ENCODE measurements around the gene TMEM198. TPM values are rescaled to one million over a fixed set of nuclear protein-coding genes. Genes with fewer than 3 reads are reported as not detected.

TMEM198 gene
- polyA plus RNA-seq, 1 donor from 2014 or later, result 44.0 TPM

GRCh38 chr2:219556413-219556812 lies 12.6 kb downstream of the TMEM198 start:
- Histone ChIP-seq H3K27me3 (ENCODE audit: insufficient read depth, low read depth, low read length) (peaks cover 3% of the 10 kb centered on the region), H3K9me3 (ENCODE audit: low read length) (no peaks in the 10 kb centered on the region), H4K20me1 (ENCODE audit: insufficient read depth) (no peaks in the 10 kb centered on the region), H3K27ac (ENCODE audit: low read length) (no peak overlapping the region), H3F3A (ENCODE audit: insufficient read depth, low read length, poor library complexity, severe bottlenecking) (no peaks in the 10 kb centered on the region), H3K36me3 (ENCODE audit: insufficient read depth, low read length) (no peaks in the 10 kb centered on the region), H3K4me3 (ENCODE audit: low read length) (no peak overlapping the region), H3K9me2 (ENCODE audit: insufficient read depth, low read length) (no peaks in the 10 kb centered on the region), H3K4me2 (ENCODE audit: low read length) (no peak overlapping the region), H3K9ac (ENCODE audit: low read length) (no peak overlapping the region), H2AFZ (ENCODE audit: low read depth, low read length) (no peak overlapping the region), H3K79me2 (replicated peaks; ENCODE audit: insufficient read depth, low read length) (no peaks in the 10 kb centered on the region)
- TF ChIP-seq SMC3 (conservative IDR thresholded peaks at IDR 0.05; ENCODE audit: poor library complexity) (no peak), POLR2AphosphoS5 (IDR thresholded peaks at IDR 0.05) (no peak), RAD21 (conservative IDR thresholded peaks at IDR 0.05) (no peak), MXI1 (conservative IDR thresholded peaks at IDR 0.05; ENCODE audit: poor library complexity, severe bottlenecking) (no peak), REST (IDR thresholded peaks at IDR 0.05; ENCODE audit: borderline replicate concordance) (no peak), EZH2 (IDR thresholded peaks at IDR 0.05; ENCODE audit: borderline replicate concordance, insufficient read depth, low read length, poor library complexity, severe bottlenecking) (no peak), EP300 (conservative IDR thresholded peaks at IDR 0.05; ENCODE audit: poor library complexity, severe bottlenecking) (no peak), TAF1 (IDR thresholded peaks at IDR 0.05; ENCODE audit: low read depth) (no peak)
- TF ChIP-seq, protein P1, sequence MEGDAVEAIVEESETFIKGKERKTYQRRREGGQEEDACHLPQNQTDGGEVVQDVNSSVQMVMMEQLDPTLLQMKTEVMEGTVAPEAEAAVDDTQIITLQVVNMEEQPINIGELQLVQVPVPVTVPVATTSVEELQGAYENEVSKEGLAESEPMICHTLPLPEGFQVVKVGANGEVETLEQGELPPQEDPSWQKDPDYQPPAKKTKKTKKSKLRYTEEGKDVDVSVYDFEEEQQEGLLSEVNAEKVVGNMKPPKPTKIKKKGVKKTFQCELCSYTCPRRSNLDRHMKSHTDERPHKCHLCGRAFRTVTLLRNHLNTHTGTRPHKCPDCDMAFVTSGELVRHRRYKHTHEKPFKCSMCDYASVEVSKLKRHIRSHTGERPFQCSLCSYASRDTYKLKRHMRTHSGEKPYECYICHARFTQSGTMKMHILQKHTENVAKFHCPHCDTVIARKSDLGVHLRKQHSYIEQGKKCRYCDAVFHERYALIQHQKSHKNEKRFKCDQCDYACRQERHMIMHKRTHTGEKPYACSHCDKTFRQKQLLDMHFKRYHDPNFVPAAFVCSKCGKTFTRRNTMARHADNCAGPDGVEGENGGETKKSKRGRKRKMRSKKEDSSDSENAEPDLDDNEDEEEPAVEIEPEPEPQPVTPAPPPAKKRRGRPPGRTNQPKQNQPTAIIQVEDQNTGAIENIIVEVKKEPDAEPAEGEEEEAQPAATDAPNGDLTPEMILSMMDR (IDR thresholded peaks at IDR 0.05; ENCODE audit: poor library complexity, severe bottlenecking), result no peak

GRCh38 chr2:219557320-219557719 lies 13.5 kb downstream of the TMEM198 start:
- TF ChIP-seq REST (IDR thresholded peaks at IDR 0.05; ENCODE audit: borderline replicate concordance) (no peak), SMC3 (conservative IDR thresholded peaks at IDR 0.05; ENCODE audit: poor library complexity) (no peak), RAD21 (conservative IDR thresholded peaks at IDR 0.05) (no peak), MXI1 (conservative IDR thresholded peaks at IDR 0.05; ENCODE audit: poor library complexity, severe bottlenecking) (no peak), EZH2 (IDR thresholded peaks at IDR 0.05; ENCODE audit: borderline replicate concordance, insufficient read depth, low read length, poor library complexity, severe bottlenecking) (no peak), TAF1 (IDR thresholded peaks at IDR 0.05; ENCODE audit: low read depth) (no peak), POLR2AphosphoS5 (IDR thresholded peaks at IDR 0.05) (no peak), EP300 (conservative IDR thresholded peaks at IDR 0.05; ENCODE audit: poor library complexity, severe bottlenecking) (no peak)
- TF ChIP-seq, protein P1 (IDR thresholded peaks at IDR 0.05; ENCODE audit: poor library complexity, severe bottlenecking), result no peak
- Histone ChIP-seq H3K79me2 (replicated peaks; ENCODE audit: insufficient read depth, low read length) (no peaks in the 10 kb centered on the region), H3K4me2 (ENCODE audit: low read length) (no peak overlapping the region), H3K9ac (ENCODE audit: low read length) (no peak overlapping the region), H3K27me3 (ENCODE audit: insufficient read depth, low read depth, low read length) (peaks cover 3% of the 10 kb centered on the region), H3K9me2 (ENCODE audit: insufficient read depth, low read length) (no peaks in the 10 kb centered on the region), H3F3A (ENCODE audit: insufficient read depth, low read length, poor library complexity, severe bottlenecking) (no peaks in the 10 kb centered on the region), H3K27ac (ENCODE audit: low read length) (no peak overlapping the region), H3K9me3 (ENCODE audit: low read length) (no peaks in the 10 kb centered on the region), H2AFZ (ENCODE audit: low read depth, low read length) (no peak overlapping the region), H4K20me1 (ENCODE audit: insufficient read depth) (no peaks in the 10 kb centered on the region), H3K4me3 (ENCODE audit: low read length) (no peak overlapping the region), H3K36me3 (ENCODE audit: insufficient read depth, low read length) (no peaks in the 10 kb centered on the region)
